Memory B cell (primary cell): ENCODE data around the gene TBRG4.

ENCODE experiments used
- ATAC-seq: fragments of 150-1000 bp; cut with Tn5 transposase; 2 replicates; pipeline ENCODE4 v1.10.0; 2021; ENCODE audit warnings: low read depth, mild to moderate bottlenecking, moderate library complexity
- DNase-seq, 2 donors: peaks; one replicate each; pipeline ENCODE4 v3.0.0; 2022; ENCODE audit warnings: low spot score in 2 of 2
- H3K27ac Mint-ChIP-seq: one replicate; pipeline ENCODE4 v1.8.0; 2022; ENCODE audit warnings: mild to moderate bottlenecking, moderate library complexity, mixed read lengths
- H3K27me3 Mint-ChIP-seq: one replicate; pipeline ENCODE4 v1.8.0; 2022; ENCODE audit warnings: mixed read lengths
- H3K36me3 Mint-ChIP-seq: one replicate; pipeline ENCODE4 v1.8.0; 2022; ENCODE audit warnings: mild to moderate bottlenecking, mixed read lengths
- H3K4me1 Mint-ChIP-seq: one replicate; pipeline ENCODE4 v1.8.0; 2022; ENCODE audit warnings: mixed read lengths
- H3K4me3 Mint-ChIP-seq: one replicate; pipeline ENCODE4 v1.8.0; 2022; ENCODE audit warnings: mild to moderate bottlenecking, moderate library complexity, mixed read lengths
- H3K9me3 Mint-ChIP-seq: one replicate; pipeline ENCODE4 v1.8.0; 2022; ENCODE audit warnings: mixed read lengths

Gene TBRG4

GRCh38 chr7:45151131-45151684, 39.7 kb upstream of the TBRG4 start:
- Mint-ChIP-seq H3K27ac (no peak overlapping the region), H3K27me3 (peaks cover 20% of the 10 kb centered on the region), H3K9me3 (no peaks in the 10 kb centered on the region), H3K36me3 (no peaks in the 10 kb centered on the region), H3K4me3 (no peak overlapping the region), H3K4me1 (no peaks in the 10 kb centered on the region)
- ATAC-seq (no peak), DNase-seq (no peak)

GRCh38 chr7:45150199-45150598, 38.7 kb upstream of the TBRG4 start:
- ATAC-seq (no peak), DNase-seq (no peak)
- H3K4me3 Mint-ChIP-seq, result no peak overlapping the region

GRCh38 chr7:45149606-45150005, 38.1 kb upstream of the TBRG4 start:
- Mint-ChIP-seq H3K4me3 (no peak overlapping the region), H3K36me3 (no peaks in the 10 kb centered on the region), H3K9me3 (no peaks in the 10 kb centered on the region), H3K27me3 (peaks cover 20% of the 10 kb centered on the region), H3K4me1 (no peaks in the 10 kb centered on the region), H3K27ac (no peak overlapping the region)
- no peak for DNase-seq
- ATAC-seq, result no peak

More at GRCh38 chr7:45150199-45150598, 38.7 kb upstream of the TBRG4 start:
- H3K9me3 Mint-ChIP-seq, result no peaks in the 10 kb centered on the region
- H3K36me3 Mint-ChIP-seq, result no peaks in the 10 kb centered on the region
- H3K4me1 Mint-ChIP-seq, result no peaks in the 10 kb centered on the region
- peaks cover 19% of the 10 kb centered on the region for H3K27me3 Mint-ChIP-seq
- no peak overlapping the region for H3K27ac Mint-ChIP-seq

GRCh38 chr7:45148653-45148973, 37.1 kb upstream of the TBRG4 start:
- no peaks in the 10 kb centered on the region for H3K4me1 Mint-ChIP-seq
- peaks cover 26% of the 10 kb centered on the region for H3K27me3 Mint-ChIP-seq
- DNase-seq (no peak), ATAC-seq (no peak)
- H3K27ac Mint-ChIP-seq, result no peak overlapping the region
- H3K9me3 Mint-ChIP-seq, result no peaks in the 10 kb centered on the region
- no peak overlapping the region for H3K4me3 Mint-ChIP-seq
- H3K36me3 Mint-ChIP-seq, result no peaks in the 10 kb centered on the region

GRCh38 chr7:45147858-45148652, 36.6 kb upstream of the TBRG4 start:
- DNase-seq (no peak), ATAC-seq (no peak)
- Mint-ChIP-seq H3K4me3 (no peak overlapping the region), H3K9me3 (no peaks in the 10 kb centered on the region), H3K27me3 (peaks cover 22% of the 10 kb centered on the region), H3K27ac (no peak overlapping the region), H3K4me1 (no peaks in the 10 kb centered on the region), H3K36me3 (no peaks in the 10 kb centered on the region)

GRCh38 chr7:45146531-45147379, 35.3 kb upstream of the TBRG4 start:
- no peak for ATAC-seq
- no peaks in the 10 kb centered on the region for H3K4me1 Mint-ChIP-seq
- DNase-seq, result no peak
- H3K4me3 Mint-ChIP-seq, result no peak overlapping the region
- no peak overlapping the region for H3K27ac Mint-ChIP-seq
- no peaks in the 10 kb centered on the region for H3K36me3 Mint-ChIP-seq
- H3K27me3 Mint-ChIP-seq, result peaks cover 17% of the 10 kb centered on the region
- H3K9me3 Mint-ChIP-seq, result no peaks in the 10 kb centered on the region

GRCh38 chr7:45145881-45146280, 34.4 kb upstream of the TBRG4 start:
- Mint-ChIP-seq H3K36me3 (no peaks in the 10 kb centered on the region), H3K9me3 (no peaks in the 10 kb centered on the region), H3K4me3 (no peak overlapping the region), H3K27me3 (peaks cover 17% of the 10 kb centered on the region), H3K27ac (no peak overlapping the region), H3K4me1 (peaks cover 3% of the 10 kb centered on the region)
- DNase-seq (no peak), ATAC-seq (no peak)

- no peak for ATAC-seq
- H3K4me3 Mint-ChIP-seq, result no peak overlapping the region
- no peaks in the 10 kb centered on the region for H3K36me3 Mint-ChIP-seq
- H3K9me3 Mint-ChIP-seq, result no peaks in the 10 kb centered on the region
- H3K27ac Mint-ChIP-seq, result no peak overlapping the region
- no peak for DNase-seq
- peaks cover 13% of the 10 kb centered on the region for H3K27me3 Mint-ChIP-seq
- peaks cover 6% of the 10 kb centered on the region for H3K4me1 Mint-ChIP-seq
Measured at GRCh38 chr7:45143616-45144015, 32.1 kb upstream of the TBRG4 start.

GRCh38 chr7:45140827-45141226, 29.3 kb upstream of the TBRG4 start:
- H3K4me3 Mint-ChIP-seq, result no peak overlapping the region
- no peak for DNase-seq
- H3K36me3 Mint-ChIP-seq, result no peaks in the 10 kb centered on the region
- no peak overlapping the region for H3K27ac Mint-ChIP-seq
- peaks cover 8% of the 10 kb centered on the region for H3K4me1 Mint-ChIP-seq
- ATAC-seq, result peak; percentile 48
- no peaks in the 10 kb centered on the region for H3K9me3 Mint-ChIP-seq
- H3K27me3 Mint-ChIP-seq, result peaks cover 9% of the 10 kb centered on the region

- Mint-ChIP-seq H3K4me3 (no peak overlapping the region), H3K27ac (no peak overlapping the region), H3K9me3 (no peaks in the 10 kb centered on the region), H3K27me3 (peaks cover 2% of the 10 kb centered on the region), H3K4me1 (peaks cover 8% of the 10 kb centered on the region), H3K36me3 (no peaks in the 10 kb centered on the region)
- ATAC-seq (no peak), DNase-seq (no peak)
Measured at GRCh38 chr7:45138433-45139267, 27.2 kb upstream of the TBRG4 start.

- DNase-seq (peak; percentile 55 to 59), ATAC-seq (peak; percentile 81)
- H3K27ac Mint-ChIP-seq, result no peak overlapping the region
- no peaks in the 10 kb centered on the region for H3K36me3 Mint-ChIP-seq
- H3K27me3 Mint-ChIP-seq, result peaks cover 3% of the 10 kb centered on the region
- H3K4me3 Mint-ChIP-seq, result no peak overlapping the region
- peaks cover 8% of the 10 kb centered on the region for H3K4me1 Mint-ChIP-seq
- H3K9me3 Mint-ChIP-seq, result no peaks in the 10 kb centered on the region
Measured at GRCh38 chr7:45136106-45137060, 24.9 kb upstream of the TBRG4 start.

- Mint-ChIP-seq H3K27me3 (peaks cover 3% of the 10 kb centered on the region), H3K36me3 (no peaks in the 10 kb centered on the region), H3K27ac (no peak overlapping the region), H3K4me3 (no peak overlapping the region), H3K9me3 (no peaks in the 10 kb centered on the region), H3K4me1 (peaks cover 2% of the 10 kb centered on the region)
- no peak for DNase-seq
- ATAC-seq, result no peak
Measured at GRCh38 chr7:45133877-45134276, 22.4 kb upstream of the TBRG4 start.

- ATAC-seq, result no peak
- Mint-ChIP-seq H3K9me3 (no peaks in the 10 kb centered on the region), H3K27ac (no peak overlapping the region), H3K4me3 (no peak overlapping the region), H3K27me3 (peaks cover 3% of the 10 kb centered on the region), H3K36me3 (no peaks in the 10 kb centered on the region), H3K4me1 (peaks cover 2% of the 10 kb centered on the region)
- DNase-seq, result no peak
Measured at GRCh38 chr7:45133352-45133751, 21.9 kb upstream of the TBRG4 start.
